Measurements from ENCODE around the gene GCSH. TPM values are rescaled to one million over a fixed set of nuclear protein-coding genes. Genes with fewer than 3 reads are reported as not detected.

Gene GCSH
- total RNA-seq, 4 donors from 2014 or later = 2.7 to 23.1 (median 5.0) TPM

GRCh38 chr16:81060576-81061306, 35.5 kb downstream of the GCSH start:
- H3K4me3 ChIP-seq = no peak overlapping the region
- H3K36me3 ChIP-seq = no peaks in the 10 kb centered on the region
- H3K27me3 ChIP-seq = no peaks in the 10 kb centered on the region
- no peaks in the 10 kb centered on the region for H3K4me1 ChIP-seq
- H3K27ac ChIP-seq = no peak overlapping the region
- no peak for DNase-seq
- no peak for TF ChIP-seq POLR2A (IDR thresholded peaks at IDR 0.05)
- TF ChIP-seq, protein P1, sequence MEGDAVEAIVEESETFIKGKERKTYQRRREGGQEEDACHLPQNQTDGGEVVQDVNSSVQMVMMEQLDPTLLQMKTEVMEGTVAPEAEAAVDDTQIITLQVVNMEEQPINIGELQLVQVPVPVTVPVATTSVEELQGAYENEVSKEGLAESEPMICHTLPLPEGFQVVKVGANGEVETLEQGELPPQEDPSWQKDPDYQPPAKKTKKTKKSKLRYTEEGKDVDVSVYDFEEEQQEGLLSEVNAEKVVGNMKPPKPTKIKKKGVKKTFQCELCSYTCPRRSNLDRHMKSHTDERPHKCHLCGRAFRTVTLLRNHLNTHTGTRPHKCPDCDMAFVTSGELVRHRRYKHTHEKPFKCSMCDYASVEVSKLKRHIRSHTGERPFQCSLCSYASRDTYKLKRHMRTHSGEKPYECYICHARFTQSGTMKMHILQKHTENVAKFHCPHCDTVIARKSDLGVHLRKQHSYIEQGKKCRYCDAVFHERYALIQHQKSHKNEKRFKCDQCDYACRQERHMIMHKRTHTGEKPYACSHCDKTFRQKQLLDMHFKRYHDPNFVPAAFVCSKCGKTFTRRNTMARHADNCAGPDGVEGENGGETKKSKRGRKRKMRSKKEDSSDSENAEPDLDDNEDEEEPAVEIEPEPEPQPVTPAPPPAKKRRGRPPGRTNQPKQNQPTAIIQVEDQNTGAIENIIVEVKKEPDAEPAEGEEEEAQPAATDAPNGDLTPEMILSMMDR (IDR thresholded peaks at IDR 0.05) = no peak
- no peaks in the 10 kb centered on the region for H3K9me3 ChIP-seq

GRCh38 chr16:81053761-81054160, 42.4 kb downstream of the GCSH start:
- DNase-seq = no peak
- Histone ChIP-seq H3K4me3 (no peak overlapping the region), H3K4me1 (no peaks in the 10 kb centered on the region), H3K27me3 (no peaks in the 10 kb centered on the region), H3K9me3 (no peaks in the 10 kb centered on the region), H3K27ac (no peak overlapping the region), H3K36me3 (no peaks in the 10 kb centered on the region)
- TF ChIP-seq POLR2A (IDR thresholded peaks at IDR 0.05) = no peak
- TF ChIP-seq, protein P1 (IDR thresholded peaks at IDR 0.05) = no peak

DNA sequence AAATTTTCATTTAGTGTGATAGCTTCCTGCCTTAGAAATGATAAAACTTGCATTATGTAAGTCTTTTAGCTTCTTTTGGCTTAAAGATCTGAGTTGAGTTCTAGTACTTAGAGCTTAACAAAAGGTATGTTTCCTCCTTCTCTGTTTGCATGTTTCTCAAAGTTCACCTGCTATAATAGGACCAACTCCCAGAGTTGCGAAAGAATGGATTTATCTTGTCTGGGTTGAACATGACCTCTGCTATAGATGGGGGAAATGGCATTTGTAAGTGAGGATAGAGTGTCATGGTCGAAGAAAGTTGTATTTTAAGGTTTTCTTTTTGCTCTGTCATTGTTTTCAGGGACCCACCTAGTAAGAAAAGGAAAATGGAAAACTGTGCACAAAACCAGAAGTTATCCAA, 53.4 kb downstream of the GCSH start:
- H3K36me3 ChIP-seq = peaks cover 0 to 63% (median 0%) of the 10 kb centered on the region in 3 donors
- H3K27me3 ChIP-seq = no peaks in the 10 kb centered on the region
- H3K4me3 ChIP-seq = no peak overlapping the region
- peaks cover 0 to 10% (median 0%) of the 10 kb centered on the region in 4 donors for H3K4me1 ChIP-seq
- DNase-seq = no peak
- H3K9me3 ChIP-seq = no peaks in the 10 kb centered on the region
- no peak overlapping the region for H3K27ac ChIP-seq
- TF ChIP-seq, protein P1 (IDR thresholded peaks at IDR 0.05) = no peak
- no peak for TF ChIP-seq POLR2A (IDR thresholded peaks at IDR 0.05)

- TF ChIP-seq POLR2A (IDR thresholded peaks at IDR 0.05) = no peak
- TF ChIP-seq, protein P1 (IDR thresholded peaks at IDR 0.05) = no peak
- DNase-seq = no peak
- peaks cover 0 to 63% (median 0%) of the 10 kb centered on the region in 3 donors for H3K36me3 ChIP-seq
- H3K27ac ChIP-seq = no peak overlapping the region
- no peaks in the 10 kb centered on the region for H3K9me3 ChIP-seq
- H3K4me1 ChIP-seq = peaks cover 0 to 21% (median 0%) of the 10 kb centered on the region in 4 donors
- H3K4me3 ChIP-seq = no peak overlapping the region
- no peaks in the 10 kb centered on the region for H3K27me3 ChIP-seq
These were observed 54.5 kb downstream of the GCSH start for GRCh38 chr16:81041696-81042095.

- H3K27me3 ChIP-seq = no peaks in the 10 kb centered on the region
- H3K36me3 ChIP-seq = peaks cover 0 to 61% (median 0%) of the 10 kb centered on the region in 3 donors
- TF ChIP-seq POLR2A (IDR thresholded peaks at IDR 0.05) = no peak
- TF ChIP-seq, protein P1 (IDR thresholded peaks at IDR 0.05) = no peak
- H3K27ac ChIP-seq = no peak overlapping the region
- peaks cover 0 to 24% (median 0%) of the 10 kb centered on the region in 4 donors for H3K4me1 ChIP-seq
- DNase-seq = no peak
- no peak overlapping the region for H3K4me3 ChIP-seq
- no peaks in the 10 kb centered on the region for H3K9me3 ChIP-seq
These were observed 55.4 kb downstream of the GCSH start for GRCh38 chr16:81040842-81041241.

Measured in Peyer's patch (tissue), 4 donors.